ENCODE data around the gene LBR.

Gene LBR

GRCh38 chr1:225445639-225446594 lies 18.1 kb upstream of the LBR start:
- DNase-seq (ENCODE audit: low read depth), result no peak

GRCh38 chr1:225442123-225442505 lies 14.3 kb upstream of the LBR start:
- DNase-seq (ENCODE audit: low read depth), result no peak

- no peak for DNase-seq (ENCODE audit: low read depth)
Observed at GRCh38 chr1:225441314-225442122, 13.7 kb upstream of the LBR start.

- no peak for DNase-seq (ENCODE audit: low read depth)
Observed at GRCh38 chr1:225440380-225441221, 12.8 kb upstream of the LBR start.

- DNase-seq (ENCODE audit: low read depth), result no peak
Observed at GRCh38 chr1:225437710-225438437, 10.0 kb upstream of the LBR start.

- no peak for DNase-seq (ENCODE audit: low read depth)
Observed at GRCh38 chr1:225435957-225436392, 8.1 kb upstream of the LBR start.

- no peak for DNase-seq (ENCODE audit: low read depth)
Observed at GRCh38 chr1:225435487-225435886, 7.6 kb upstream of the LBR start.

- no peak for DNase-seq (ENCODE audit: low read depth)
Observed at GRCh38 chr1:225435076-225435475, 7.2 kb upstream of the LBR start.

GRCh38 chr1:225434046-225434445 lies 6.2 kb upstream of the LBR start:
- DNase-seq (ENCODE audit: low read depth), result no peak

- DNase-seq (ENCODE audit: low read depth), result no peak
Observed at GRCh38 chr1:225431081-225431863, 3.4 kb upstream of the LBR start.

GRCh38 chr1:225430301-225430700 lies 2.5 kb upstream of the LBR start:
- no peak for DNase-seq (ENCODE audit: low read depth)

- DNase-seq (ENCODE audit: low read depth), result no peak
Observed at GRCh38 chr1:225428881-225429455, 1.1 kb upstream of the LBR start.

- peak; percentile 77 for DNase-seq (ENCODE audit: low read depth)
Observed at GRCh38 chr1:225428068-225428880, 436 bp upstream of the LBR start.

GRCh38 chr1:225426395-225427234 lies 1.2 kb downstream of the LBR start:
- no peak for DNase-seq (ENCODE audit: low read depth)

- DNase-seq (ENCODE audit: low read depth), result no peak
Observed at GRCh38 chr1:225425201-225425786, 2.5 kb downstream of the LBR start.

- no peak for DNase-seq (ENCODE audit: low read depth)
Observed at GRCh38 chr1:225424562-225425200, 3.2 kb downstream of the LBR start.

GRCh38 chr1:225423518-225423855 lies 4.4 kb downstream of the LBR start:
- no peak for DNase-seq (ENCODE audit: low read depth)
